HepG2 (cell line): ENCODE measurements around the gene CRLF1. TPM values are rescaled to one million over a fixed set of nuclear protein-coding genes. Genes with fewer than 3 reads are reported as not detected.

Experiments used
- ASH2L ChIP-seq: fragments of 300-600, 200-600 bp; sonication (generic); IDR thresholded peaks from 2 replicates; pipeline ENCODE4 v1.7.0; 2017; ENCODE audit warnings: low read depth, mild to moderate bottlenecking, moderate library complexity, mixed read lengths, low read length; ENCODE audit not compliant: insufficient read length
- ATRX ChIP-seq: sonication (generic); formaldehyde crosslinking; IDR thresholded peaks from 2 replicates; pipeline ENCODE4 v1.4.0; 2020; ENCODE audit warnings: missing genetic modification reagents, borderline replicate concordance
- BRCA1 ChIP-seq: sonication (generic); formaldehyde crosslinking; IDR thresholded peaks from 2 replicates; pipeline ENCODE4 v1.4.0; 2020; ENCODE audit warnings: missing genetic modification reagents
- FOXK2 ChIP-seq: fragments of 450-650 bp; IDR thresholded peaks from 2 replicates; pipeline ENCODE4 v1.6.1; 2016
- HNRNPLL ChIP-seq: fragments of 200-400 bp; formaldehyde crosslinking; IDR thresholded peaks from 2 replicates; pipeline ENCODE4 v1.6.1; 2017; ENCODE audit warnings: mild to moderate bottlenecking, low read depth, low read length; ENCODE audit not compliant: poor library complexity, severe bottlenecking
- HOXA9 ChIP-seq: sonication (generic); formaldehyde crosslinking; IDR thresholded peaks from 2 replicates; pipeline ENCODE4 v1.8.1; 2022; ENCODE audit warnings: missing genetic modification reagents, mild to moderate bottlenecking, moderate library complexity, borderline replicate concordance
- NCOA5 ChIP-seq: sonication (generic); formaldehyde crosslinking; IDR thresholded peaks from 2 replicates; pipeline ENCODE4 v1.4.0; 2020; ENCODE audit warnings: missing genetic modification reagents
- NKX3-1 ChIP-seq: sonication (generic); formaldehyde crosslinking; IDR thresholded peaks from 2 replicates; pipeline ENCODE4 v1.5.0; 2020; ENCODE audit warnings: missing genetic modification reagents
- SKI ChIP-seq: fragments of 450-650 bp; IDR thresholded peaks from one replicate; pipeline ENCODE4 v1.6.1; 2018; ENCODE audit warnings: mild to moderate bottlenecking; ENCODE audit not compliant: partially characterized antibody
- SP1 ChIP-seq, 2 experiments: fragments of 450-650 bp in 1 of 2; sonication (generic) in 1 of 2; formaldehyde crosslinking in 1 of 2; IDR thresholded peaks; 2 replicates each; pipeline versions ENCODE4 v1.4.0 to v1.6.1; 2016 to 2020; ENCODE audit warnings: missing genetic modification reagents in 1 of 2
- SP5 ChIP-seq: IDR thresholded peaks from 2 replicates; pipeline ENCODE4 v1.6.1; 2016; ENCODE audit warnings: low read depth, borderline replicate concordance
- STAG1 ChIP-seq: sonication (generic); formaldehyde crosslinking; IDR thresholded peaks from 2 replicates; pipeline ENCODE4 v1.4.0; 2020; ENCODE audit warnings: missing genetic modification reagents
- STAT5B ChIP-seq: sonication (generic); formaldehyde crosslinking; IDR thresholded peaks from 2 replicates; pipeline ENCODE4 v1.4.0; 2020; ENCODE audit warnings: missing genetic modification reagents
- ZBTB38 ChIP-seq: sonication (generic); formaldehyde crosslinking; IDR thresholded peaks from 2 replicates; pipeline ENCODE4 v1.5.1; 2020; ENCODE audit warnings: mild to moderate bottlenecking, missing genetic modification reagents
- ZBTB7A ChIP-seq: sonication (generic); formaldehyde crosslinking; IDR thresholded peaks from 2 replicates; pipeline ENCODE4 v1.8.0; 2022; ENCODE audit warnings: mild to moderate bottlenecking, missing genetic modification reagents
- ZKSCAN8 ChIP-seq: IDR thresholded peaks from 2 replicates; pipeline ENCODE4 v1.6.1; 2016; ENCODE audit warnings: borderline replicate concordance, missing genetic modification reagents, missing compliant biosample characterization
- ZNF138 ChIP-seq: sonication (generic); formaldehyde crosslinking; IDR thresholded peaks from 2 replicates; pipeline ENCODE4 v1.5.0; 2020; ENCODE audit warnings: mild to moderate bottlenecking, low read depth, missing genetic modification reagents
- ZNF205 ChIP-seq: IDR thresholded peaks from 2 replicates; pipeline ENCODE4 v1.6.1; 2018; ENCODE audit warnings: missing biosample characterization, missing genetic modification reagents
- ZNF24 ChIP-seq: fragments of 450-650 bp; IDR thresholded peaks from 2 replicates; pipeline ENCODE4 v1.6.1; 2017; ENCODE audit warnings: antibody characterized with exemption, mild to moderate bottlenecking
- polyA plus RNA-seq, 8 experiments: library from polyadenylated mRNA; depleted of rRNA in 3 of 8; stranded (reverse) in 7 of 8; unstranded in 1 of 8; fragments of >200 nt; fragmentation: Illumina TruSeq in 4 of 8; extraction: Trizol in 4 of 8; gene quantifications; 2 replicates each; pipeline versions ENCODE4 v1.2.1 to v1.2.3, GENCODE V29; 2011 to 2016; ENCODE audit warnings: low read depth in 4 of 8, missing spikeins in 1 of 8, mixed read lengths in 1 of 8; ENCODE audit not compliant: insufficient read depth in 1 of 8
- total RNA-seq, 5 experiments: library from RNA; depleted of rRNA; stranded (reverse); fragments of >200 nt; fragmentation: Illumina TruSeq; extraction: Trizol; gene quantifications; 2 replicates each; pipeline ENCODE4 v1.2.3, GENCODE V29; 2016; ENCODE audit warnings: low read depth in 1 of 5
- TF ChIP-seq, protein P1 (sequence below): sonication (generic); formaldehyde crosslinking; IDR thresholded peaks from 2 replicates; pipeline ENCODE4 v1.5.0; 2020; ENCODE audit warnings: mild to moderate bottlenecking, missing genetic modification reagents
- TF ChIP-seq, protein P2 (sequence below): IDR thresholded peaks from 2 replicates; pipeline ENCODE4 v1.6.1; 2016; ENCODE audit warnings: low read depth, control low read depth
- TF ChIP-seq, protein P3 (sequence below): sonication (generic); formaldehyde crosslinking; IDR thresholded peaks from 2 replicates; pipeline ENCODE4 v1.8.0; 2022; ENCODE audit warnings: missing genetic modification reagents, mild to moderate bottlenecking, moderate library complexity, borderline replicate concordance
- TF ChIP-seq, protein P4 (sequence below): sonication (generic); formaldehyde crosslinking; conservative IDR thresholded peaks from 2 replicates; pipeline ENCODE4 v1.8.0; 2022; ENCODE audit warnings: missing genetic modification reagents

Gene CRLF1
- total and polyA plus RNA-seq, 2 of the 13 experiments (the other 11 are each of a cell fraction or from before 2014, with no cell fraction given), result 217 to 296 TPM

DNA sequence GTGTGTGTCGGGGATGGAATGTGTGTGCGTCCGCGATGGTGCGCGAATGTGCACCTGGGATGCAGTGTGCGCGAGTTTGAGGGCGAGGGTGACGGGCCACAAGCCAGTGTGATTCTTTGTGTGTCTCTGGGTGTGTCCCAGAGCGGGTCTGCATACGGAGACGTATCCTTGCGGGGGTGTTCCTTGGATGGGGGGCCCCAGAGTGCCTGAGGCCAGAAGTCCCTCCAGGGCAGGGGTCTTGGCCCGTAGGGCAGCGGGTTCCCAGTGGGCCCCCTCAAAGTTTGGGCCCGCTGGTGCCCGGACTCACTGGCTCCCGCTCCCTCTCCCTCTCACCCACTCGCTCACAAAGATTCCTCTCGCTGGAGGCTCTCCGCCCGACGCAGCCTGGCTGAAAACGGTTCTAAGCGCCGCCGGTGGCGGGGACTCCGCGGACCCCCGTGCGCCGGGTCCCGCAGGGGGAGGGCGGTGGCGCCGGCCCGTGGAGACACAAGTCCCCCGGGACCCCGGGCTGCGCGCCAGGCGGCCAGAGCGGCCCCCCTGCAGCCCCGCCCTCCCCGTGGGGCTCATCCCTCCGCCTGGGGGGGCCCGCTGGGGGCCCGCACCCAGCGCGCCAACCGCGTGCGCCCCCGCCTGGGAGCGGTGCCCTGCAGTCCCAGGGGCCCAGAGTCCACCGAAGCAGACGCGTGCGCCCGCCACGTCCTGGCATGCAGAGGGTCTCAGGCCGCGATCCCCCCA, 886 bp downstream of the CRLF1 start (continued):
- TF ChIP-seq, protein P1, sequence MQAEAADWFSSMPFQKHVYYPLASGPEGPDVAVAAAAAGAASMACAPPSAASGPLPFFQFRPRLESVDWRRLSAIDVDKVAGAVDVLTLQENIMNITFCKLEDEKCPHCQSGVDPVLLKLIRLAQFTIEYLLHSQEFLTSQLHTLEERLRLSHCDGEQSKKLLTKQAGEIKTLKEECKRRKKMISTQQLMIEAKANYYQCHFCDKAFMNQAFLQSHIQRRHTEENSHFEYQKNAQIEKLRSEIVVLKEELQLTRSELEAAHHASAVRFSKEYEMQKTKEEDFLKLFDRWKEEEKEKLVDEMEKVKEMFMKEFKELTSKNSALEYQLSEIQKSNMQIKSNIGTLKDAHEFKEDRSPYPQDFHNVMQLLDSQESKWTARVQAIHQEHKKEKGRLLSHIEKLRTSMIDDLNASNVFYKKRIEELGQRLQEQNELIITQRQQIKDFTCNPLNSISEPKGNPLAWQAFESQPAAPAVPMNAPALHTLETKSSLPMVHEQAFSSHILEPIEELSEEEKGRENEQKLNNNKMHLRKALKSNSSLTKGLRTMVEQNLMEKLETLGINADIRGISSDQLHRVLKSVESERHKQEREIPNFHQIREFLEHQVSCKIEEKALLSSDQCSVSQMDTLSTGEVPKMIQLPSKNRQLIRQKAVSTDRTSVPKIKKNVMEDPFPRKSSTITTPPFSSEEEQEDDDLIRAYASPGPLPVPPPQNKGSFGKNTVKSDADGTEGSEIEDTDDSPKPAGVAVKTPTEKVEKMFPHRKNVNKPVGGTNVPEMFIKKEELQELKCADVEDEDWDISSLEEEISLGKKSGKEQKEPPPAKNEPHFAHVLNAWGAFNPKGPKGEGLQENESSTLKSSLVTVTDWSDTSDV (CRISPR knock-in tag), result no peak
- TF ChIP-seq ZNF24 (no peak), ZBTB38 (CRISPR knock-in tag) (no peak), ZNF205 (CRISPR knock-in tag) (no peak), ZKSCAN8 (CRISPR knock-in tag) (no peak), NKX3-1 (CRISPR knock-in tag) (no peak), SP1 (IDR thresholded peaks at IDR 0.05) (no peak), SP1 (CRISPR knock-in tag; IDR thresholded peaks at IDR 0.05) (no peak), HNRNPLL (no peak), NCOA5 (CRISPR knock-in tag) (no peak), STAG1 (CRISPR knock-in tag) (no peak), ATRX (CRISPR knock-in tag) (no peak), ZNF138 (CRISPR knock-in tag) (no peak), ZBTB7A (CRISPR knock-in tag) (peak; percentile 71), FOXK2 (no peak), SP5 (CRISPR knock-in tag) (no peak), BRCA1 (CRISPR knock-in tag) (no peak), ASH2L (peak; percentile 48), HOXA9 (no peak), SKI (no peak), STAT5B (CRISPR knock-in tag) (no peak)
- TF ChIP-seq, protein P2, sequence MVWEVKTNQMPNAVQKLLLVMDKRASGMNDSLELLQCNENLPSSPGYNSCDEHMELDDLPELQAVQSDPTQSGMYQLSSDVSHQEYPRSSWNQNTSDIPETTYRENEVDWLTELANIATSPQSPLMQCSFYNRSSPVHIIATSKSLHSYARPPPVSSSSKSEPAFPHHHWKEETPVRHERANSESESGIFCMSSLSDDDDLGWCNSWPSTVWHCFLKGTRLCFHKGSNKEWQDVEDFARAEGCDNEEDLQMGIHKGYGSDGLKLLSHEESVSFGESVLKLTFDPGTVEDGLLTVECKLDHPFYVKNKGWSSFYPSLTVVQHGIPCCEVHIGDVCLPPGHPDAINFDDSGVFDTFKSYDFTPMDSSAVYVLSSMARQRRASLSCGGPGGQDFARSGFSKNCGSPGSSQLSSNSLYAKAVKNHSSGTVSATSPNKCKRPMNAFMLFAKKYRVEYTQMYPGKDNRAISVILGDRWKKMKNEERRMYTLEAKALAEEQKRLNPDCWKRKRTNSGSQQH (CRISPR knock-in tag), result no peak
- TF ChIP-seq, protein P3, sequence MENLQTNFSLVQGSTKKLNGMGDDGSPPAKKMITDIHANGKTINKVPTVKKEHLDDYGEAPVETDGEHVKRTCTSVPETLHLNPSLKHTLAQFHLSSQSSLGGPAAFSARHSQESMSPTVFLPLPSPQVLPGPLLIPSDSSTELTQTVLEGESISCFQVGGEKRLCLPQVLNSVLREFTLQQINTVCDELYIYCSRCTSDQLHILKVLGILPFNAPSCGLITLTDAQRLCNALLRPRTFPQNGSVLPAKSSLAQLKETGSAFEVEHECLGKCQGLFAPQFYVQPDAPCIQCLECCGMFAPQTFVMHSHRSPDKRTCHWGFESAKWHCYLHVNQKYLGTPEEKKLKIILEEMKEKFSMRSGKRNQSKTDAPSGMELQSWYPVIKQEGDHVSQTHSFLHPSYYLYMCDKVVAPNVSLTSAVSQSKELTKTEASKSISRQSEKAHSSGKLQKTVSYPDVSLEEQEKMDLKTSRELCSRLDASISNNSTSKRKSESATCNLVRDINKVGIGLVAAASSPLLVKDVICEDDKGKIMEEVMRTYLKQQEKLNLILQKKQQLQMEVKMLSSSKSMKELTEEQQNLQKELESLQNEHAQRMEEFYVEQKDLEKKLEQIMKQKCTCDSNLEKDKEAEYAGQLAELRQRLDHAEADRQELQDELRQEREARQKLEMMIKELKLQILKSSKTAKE, result no peak
- TF ChIP-seq, protein P4, sequence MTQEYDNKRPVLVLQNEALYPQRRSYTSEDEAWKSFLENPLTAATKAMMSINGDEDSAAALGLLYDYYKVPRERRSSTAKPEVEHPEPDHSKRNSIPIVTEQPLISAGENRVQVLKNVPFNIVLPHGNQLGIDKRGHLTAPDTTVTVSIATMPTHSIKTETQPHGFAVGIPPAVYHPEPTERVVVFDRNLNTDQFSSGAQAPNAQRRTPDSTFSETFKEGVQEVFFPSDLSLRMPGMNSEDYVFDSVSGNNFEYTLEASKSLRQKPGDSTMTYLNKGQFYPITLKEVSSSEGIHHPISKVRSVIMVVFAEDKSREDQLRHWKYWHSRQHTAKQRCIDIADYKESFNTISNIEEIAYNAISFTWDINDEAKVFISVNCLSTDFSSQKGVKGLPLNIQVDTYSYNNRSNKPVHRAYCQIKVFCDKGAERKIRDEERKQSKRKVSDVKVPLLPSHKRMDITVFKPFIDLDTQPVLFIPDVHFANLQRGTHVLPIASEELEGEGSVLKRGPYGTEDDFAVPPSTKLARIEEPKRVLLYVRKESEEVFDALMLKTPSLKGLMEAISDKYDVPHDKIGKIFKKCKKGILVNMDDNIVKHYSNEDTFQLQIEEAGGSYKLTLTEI (CRISPR knock-in tag), result no peak
